MCF 10A (cell line): ENCODE data around the gene CHRND. TPM values are rescaled to one million over a fixed set of nuclear protein-coding genes. Genes with fewer than 3 reads are reported as not detected.

Experiments
- BruUV-seq: library from RNA; stranded (reverse); fragments of 400-500 nt; replicated peaks from 2 replicates; lab custom pipeline; 2021; lab: Mats Ljungman, UMichigan
- CTCF ChIA-PET: fragments of 300-600 bp; sonication (Branson Sonifier 250); formaldehyde crosslinking; extraction: SDS; loops from one replicate; lab custom pipeline; 2021; ENCODE audit warnings: antibody characterized with exemption, inconsistent platforms; lab: Yijun Ruan, JAX
- POLR2A ChIA-PET: fragments of 300-600, 350-650 bp; sonication (Branson Sonifier 250); formaldehyde crosslinking; extraction: SDS; loops from one replicate; lab custom pipeline; 2020; ENCODE audit warnings: antibody characterized with exemption, inconsistent platforms; lab: Yijun Ruan, JAX
- DNase-seq: peaks from one replicate; pipeline ENCODE4 v3.0.0-alpha.2; 2018; ENCODE audit not compliant: unreplicated experiment
- H3K27ac Mint-ChIP-seq: one replicate; pipeline ENCODE4 v1.8.0; 2022; ENCODE audit warnings: mild to moderate bottlenecking, low read depth, mixed read lengths; ENCODE audit not compliant: unreplicated experiment
- H3K27me3 Mint-ChIP-seq: one replicate; pipeline ENCODE4 v1.8.0; 2022; ENCODE audit warnings: mixed read lengths; ENCODE audit not compliant: insufficient read depth, unreplicated experiment
- H3K36me3 Mint-ChIP-seq: one replicate; pipeline ENCODE4 v1.8.0; 2022; ENCODE audit warnings: mild to moderate bottlenecking, moderate library complexity, mixed read lengths; ENCODE audit not compliant: insufficient read depth, unreplicated experiment
- H3K4me1 Mint-ChIP-seq: one replicate; pipeline ENCODE4 v1.8.0; 2022; ENCODE audit warnings: mixed read lengths; ENCODE audit not compliant: insufficient read depth, unreplicated experiment
- H3K4me3 Mint-ChIP-seq: one replicate; pipeline ENCODE4 v1.8.0; 2022; ENCODE audit warnings: mild to moderate bottlenecking, moderate library complexity, mixed read lengths; ENCODE audit not compliant: unreplicated experiment
- H3K9me3 Mint-ChIP-seq: one replicate; pipeline ENCODE4 v1.8.0; 2022; ENCODE audit warnings: mixed read lengths; ENCODE audit not compliant: unreplicated experiment
- intact Hi-C: fragments of 100-400 bp; cut with micrococcal nuclease; formaldehyde crosslinking; loops from 2 replicates; pipeline ENCODE4 v1.14.1; 2022
- total RNA-seq: library from RNA; stranded (reverse); gene quantifications from 2 replicates; pipeline ENCODE4 v1.2.3, GENCODE V29; 2022
- TF ChIP-seq, protein P1 (sequence below): fragments of 200-600 bp; IDR thresholded peaks from one replicate; pipeline ENCODE4 v1.8.0; 2022; ENCODE audit warnings: antibody characterized with exemption, mild to moderate bottlenecking; ENCODE audit not compliant: unreplicated experiment

Gene CHRND
- total RNA-seq, 1 experiment from 2014 or later: not detected

DNA sequence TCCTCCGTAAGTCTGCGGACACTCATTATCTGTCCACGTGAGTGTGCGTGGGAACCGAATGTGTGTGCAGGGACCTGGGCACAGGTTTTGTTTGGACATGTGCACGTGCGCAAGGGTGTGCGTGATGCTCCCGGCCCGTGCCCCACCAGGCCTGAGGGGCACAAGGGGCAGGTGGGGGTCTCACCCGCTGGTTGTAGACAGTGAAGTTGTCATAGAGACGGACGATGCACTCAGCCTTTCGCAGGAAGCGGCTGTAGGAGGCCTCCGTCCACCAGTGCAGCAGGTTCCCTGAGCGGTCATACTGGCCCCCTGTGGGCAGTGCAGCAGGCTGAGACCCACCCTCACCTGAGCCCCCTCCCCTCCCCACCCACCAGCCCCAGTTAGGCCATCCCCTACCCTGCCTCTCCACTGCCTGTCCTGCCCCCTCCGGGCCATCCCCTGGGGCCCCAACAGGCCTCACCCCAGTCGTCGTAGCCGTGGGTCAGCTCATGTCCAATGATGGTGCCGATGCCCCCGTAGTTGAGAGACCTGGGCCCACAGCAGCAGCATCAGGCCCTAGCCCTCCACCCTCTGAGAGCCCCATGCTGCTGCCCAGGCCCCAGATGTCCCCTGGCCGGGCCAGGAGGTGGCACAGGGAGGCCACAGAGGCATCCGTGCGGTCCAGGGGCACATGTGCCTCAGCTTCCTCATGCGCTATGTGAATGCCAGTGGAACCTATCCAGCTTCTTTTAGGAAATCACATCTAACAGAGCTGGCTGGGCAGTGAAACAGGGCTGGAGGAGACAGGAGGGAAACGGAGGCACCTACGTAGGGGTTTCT is 44.4 kb upstream of the CHRND start:
- Mint-ChIP-seq H3K27ac (no peak overlapping the region), H3K4me1 (no peaks in the 10 kb centered on the region), H3K9me3 (no peaks in the 10 kb centered on the region), H3K27me3 (peaks cover 30% of the 10 kb centered on the region), H3K36me3 (no peaks in the 10 kb centered on the region), H3K4me3 (no peak overlapping the region)
- no TSS peak for BruUV-seq
- TF ChIP-seq, protein P1, sequence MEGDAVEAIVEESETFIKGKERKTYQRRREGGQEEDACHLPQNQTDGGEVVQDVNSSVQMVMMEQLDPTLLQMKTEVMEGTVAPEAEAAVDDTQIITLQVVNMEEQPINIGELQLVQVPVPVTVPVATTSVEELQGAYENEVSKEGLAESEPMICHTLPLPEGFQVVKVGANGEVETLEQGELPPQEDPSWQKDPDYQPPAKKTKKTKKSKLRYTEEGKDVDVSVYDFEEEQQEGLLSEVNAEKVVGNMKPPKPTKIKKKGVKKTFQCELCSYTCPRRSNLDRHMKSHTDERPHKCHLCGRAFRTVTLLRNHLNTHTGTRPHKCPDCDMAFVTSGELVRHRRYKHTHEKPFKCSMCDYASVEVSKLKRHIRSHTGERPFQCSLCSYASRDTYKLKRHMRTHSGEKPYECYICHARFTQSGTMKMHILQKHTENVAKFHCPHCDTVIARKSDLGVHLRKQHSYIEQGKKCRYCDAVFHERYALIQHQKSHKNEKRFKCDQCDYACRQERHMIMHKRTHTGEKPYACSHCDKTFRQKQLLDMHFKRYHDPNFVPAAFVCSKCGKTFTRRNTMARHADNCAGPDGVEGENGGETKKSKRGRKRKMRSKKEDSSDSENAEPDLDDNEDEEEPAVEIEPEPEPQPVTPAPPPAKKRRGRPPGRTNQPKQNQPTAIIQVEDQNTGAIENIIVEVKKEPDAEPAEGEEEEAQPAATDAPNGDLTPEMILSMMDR: no peak
- POLR2A ChIA-PET: no interaction called here
- CTCF ChIA-PET: no interaction called here
- DNase-seq: no peak
- intact Hi-C loops: no loop called here

DNA sequence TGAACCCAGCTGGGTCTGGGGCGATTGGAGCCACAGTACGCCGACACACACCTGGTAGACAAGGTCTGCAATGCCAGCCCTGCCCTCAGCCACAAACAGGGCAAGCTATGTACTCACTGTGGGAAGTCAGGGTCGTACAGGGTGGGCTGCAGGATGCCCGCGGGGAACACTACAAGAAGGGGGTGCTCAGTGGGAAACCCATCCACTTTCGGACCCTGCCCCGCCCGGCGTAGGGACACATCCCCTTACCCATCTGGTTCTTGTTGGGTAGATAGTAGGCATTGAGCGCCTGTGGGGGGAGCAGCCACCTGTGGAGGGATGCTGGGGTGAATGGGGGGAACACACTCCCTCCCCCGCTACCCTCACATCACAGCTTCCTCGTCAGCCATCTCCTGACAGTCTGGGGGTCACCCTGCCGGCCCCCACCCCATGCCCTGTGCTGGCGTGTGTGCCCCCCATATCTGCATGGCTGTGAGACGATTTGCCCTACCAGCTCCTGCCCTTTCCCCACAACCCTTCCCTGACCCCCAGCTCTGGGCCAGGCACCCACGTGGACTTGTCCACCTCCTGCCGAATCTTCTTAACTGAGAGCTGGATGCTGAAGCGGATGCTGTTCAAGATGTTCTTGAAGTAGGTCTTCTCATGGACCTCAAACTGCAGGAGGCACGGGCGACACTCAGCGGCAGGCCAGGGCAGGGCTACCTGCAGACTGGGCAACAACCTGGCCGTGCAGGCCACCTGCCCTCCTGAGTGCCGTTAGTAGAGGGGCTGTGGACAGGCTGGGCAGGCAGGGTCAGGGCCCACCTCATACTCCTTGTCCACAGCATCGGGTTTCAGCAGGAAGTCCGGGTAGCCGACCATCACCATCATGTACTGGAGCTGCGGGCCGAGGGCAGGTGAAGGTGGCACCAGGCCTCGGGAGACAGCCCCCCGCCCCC is 43.4 kb upstream of the CHRND start:
- TF ChIP-seq, protein P1: no peak
- H3K27ac Mint-ChIP-seq: no peak overlapping the region
- CTCF ChIA-PET: no interaction called here
- no TSS peak for BruUV-seq
- peaks cover 23% of the 10 kb centered on the region for H3K27me3 Mint-ChIP-seq
- DNase-seq: no peak
- intact Hi-C loops: no loop called here
- H3K36me3 Mint-ChIP-seq: no peaks in the 10 kb centered on the region
- H3K4me1 Mint-ChIP-seq: no peaks in the 10 kb centered on the region
- no peaks in the 10 kb centered on the region for H3K9me3 Mint-ChIP-seq
- H3K4me3 Mint-ChIP-seq: no peak overlapping the region
- POLR2A ChIA-PET: no interaction called here

GRCh38 chr2:232483311-232483922 is 42.5 kb upstream of the CHRND start:
- ChIA-PET POLR2A (no interaction called here), CTCF (no interaction called here)
- Mint-ChIP-seq H3K9me3 (no peaks in the 10 kb centered on the region), H3K4me1 (no peaks in the 10 kb centered on the region), H3K36me3 (no peaks in the 10 kb centered on the region), H3K27me3 (peaks cover 25% of the 10 kb centered on the region), H3K4me3 (no peak overlapping the region), H3K27ac (no peak overlapping the region)
- TF ChIP-seq, protein P1: no peak
- intact Hi-C loops: no loop called here
- no peak for DNase-seq
- no TSS peak for BruUV-seq
